Nephron (organoid): Measurements from ENCODE around the gene NEDD1.

Experiments used
- H3K27ac Mint-ChIP-seq, 3 experiments: 2 replicates each; pipeline ENCODE4 v1.8.0; 2020; ENCODE audit warnings: mixed read lengths in 3 of 3, mild to moderate bottlenecking in 2 of 3, moderate library complexity in 1 of 3
- H3K27me3 Mint-ChIP-seq: 2 replicates; pipeline ENCODE4 v1.8.0; 2021; ENCODE audit warnings: low read depth, mild to moderate bottlenecking, moderate library complexity, mixed read lengths
- H3K36me3 Mint-ChIP-seq: 2 replicates; pipeline ENCODE4 v1.8.0; 2020; ENCODE audit warnings: low read depth, mixed read lengths
- H3K4me1 Mint-ChIP-seq: 2 replicates; pipeline ENCODE4 v1.8.0; 2020; ENCODE audit warnings: mixed read lengths
- H3K4me3 Mint-ChIP-seq, 3 experiments: 2 replicates each; pipeline ENCODE4 v1.8.0; 2020; ENCODE audit warnings: mild to moderate bottlenecking in 3 of 3, mixed read lengths in 3 of 3, moderate library complexity in 2 of 3
- H3K9me3 Mint-ChIP-seq: 2 replicates; pipeline ENCODE4 v1.8.0; 2020; ENCODE audit warnings: mixed read lengths
- TF ChIP-seq, protein P1 (sequence below), 3 experiments: fragments of 200-600 bp; sonication (generic); IDR thresholded peaks; one replicate each; pipeline ENCODE4 v1.5.0; 2021; ENCODE audit warnings: antibody characterized with exemption in 3 of 3; ENCODE audit not compliant: unreplicated experiment in 3 of 3

The NEDD1 gene, protein sequence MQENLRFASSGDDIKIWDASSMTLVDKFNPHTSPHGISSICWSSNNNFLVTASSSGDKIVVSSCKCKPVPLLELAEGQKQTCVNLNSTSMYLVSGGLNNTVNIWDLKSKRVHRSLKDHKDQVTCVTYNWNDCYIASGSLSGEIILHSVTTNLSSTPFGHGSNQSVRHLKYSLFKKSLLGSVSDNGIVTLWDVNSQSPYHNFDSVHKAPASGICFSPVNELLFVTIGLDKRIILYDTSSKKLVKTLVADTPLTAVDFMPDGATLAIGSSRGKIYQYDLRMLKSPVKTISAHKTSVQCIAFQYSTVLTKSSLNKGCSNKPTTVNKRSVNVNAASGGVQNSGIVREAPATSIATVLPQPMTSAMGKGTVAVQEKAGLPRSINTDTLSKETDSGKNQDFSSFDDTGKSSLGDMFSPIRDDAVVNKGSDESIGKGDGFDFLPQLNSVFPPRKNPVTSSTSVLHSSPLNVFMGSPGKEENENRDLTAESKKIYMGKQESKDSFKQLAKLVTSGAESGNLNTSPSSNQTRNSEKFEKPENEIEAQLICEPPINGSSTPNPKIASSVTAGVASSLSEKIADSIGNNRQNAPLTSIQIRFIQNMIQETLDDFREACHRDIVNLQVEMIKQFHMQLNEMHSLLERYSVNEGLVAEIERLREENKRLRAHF

GRCh38 chr12:96906849-96907670 lies at the start of gene NEDD1:
TSS of gene NEDD1 (plus strand) at chr12:96907257. CDS start at chr12:96909760, 2,503 bp downstream.
- Mint-ChIP-seq H3K4me3 (peak within 1 kb of the TSS; percentile 95 to 100 (median 98)), H3K27me3 (no peaks in the 10 kb centered on the region), H3K9me3 (no peaks in the 10 kb centered on the region), H3K27ac (peak within 1 kb of the TSS; percentile 95 to 97 (median 97)), H3K4me1 (peaks cover 35% of the 10 kb centered on the region), H3K36me3 (peaks cover 10% of the 10 kb centered on the region)
- TF ChIP-seq, protein P1, sequence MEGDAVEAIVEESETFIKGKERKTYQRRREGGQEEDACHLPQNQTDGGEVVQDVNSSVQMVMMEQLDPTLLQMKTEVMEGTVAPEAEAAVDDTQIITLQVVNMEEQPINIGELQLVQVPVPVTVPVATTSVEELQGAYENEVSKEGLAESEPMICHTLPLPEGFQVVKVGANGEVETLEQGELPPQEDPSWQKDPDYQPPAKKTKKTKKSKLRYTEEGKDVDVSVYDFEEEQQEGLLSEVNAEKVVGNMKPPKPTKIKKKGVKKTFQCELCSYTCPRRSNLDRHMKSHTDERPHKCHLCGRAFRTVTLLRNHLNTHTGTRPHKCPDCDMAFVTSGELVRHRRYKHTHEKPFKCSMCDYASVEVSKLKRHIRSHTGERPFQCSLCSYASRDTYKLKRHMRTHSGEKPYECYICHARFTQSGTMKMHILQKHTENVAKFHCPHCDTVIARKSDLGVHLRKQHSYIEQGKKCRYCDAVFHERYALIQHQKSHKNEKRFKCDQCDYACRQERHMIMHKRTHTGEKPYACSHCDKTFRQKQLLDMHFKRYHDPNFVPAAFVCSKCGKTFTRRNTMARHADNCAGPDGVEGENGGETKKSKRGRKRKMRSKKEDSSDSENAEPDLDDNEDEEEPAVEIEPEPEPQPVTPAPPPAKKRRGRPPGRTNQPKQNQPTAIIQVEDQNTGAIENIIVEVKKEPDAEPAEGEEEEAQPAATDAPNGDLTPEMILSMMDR (IDR thresholded peaks at IDR 0.05; ENCODE audit: unreplicated experiment in 3 of 3) = no peak

- Mint-ChIP-seq H3K36me3 (peaks cover 3% of the 10 kb centered on the region), H3K27ac (no peak overlapping the region), H3K4me1 (no peaks in the 10 kb centered on the region), H3K4me3 (no peak overlapping the region), H3K9me3 (peaks cover 22% of the 10 kb centered on the region), H3K27me3 (no peaks in the 10 kb centered on the region)
- TF ChIP-seq, protein P1 (IDR thresholded peaks at IDR 0.05; ENCODE audit: unreplicated experiment in 3 of 3) = no peak
Observed at GRCh38 chr12:96858162-96858561, 48.9 kb upstream of the NEDD1 start.

GRCh38 chr12:96861656-96862055 lies 45.4 kb upstream of the NEDD1 start:
- H3K9me3 Mint-ChIP-seq = peaks cover 15% of the 10 kb centered on the region
- no peak overlapping the region for H3K4me3 Mint-ChIP-seq
- TF ChIP-seq, protein P1 (IDR thresholded peaks at IDR 0.05; ENCODE audit: unreplicated experiment in 3 of 3) = no peak
- no peaks in the 10 kb centered on the region for H3K4me1 Mint-ChIP-seq
- no peak overlapping the region for H3K27ac Mint-ChIP-seq
- H3K27me3 Mint-ChIP-seq = no peaks in the 10 kb centered on the region
- H3K36me3 Mint-ChIP-seq = peaks cover 3% of the 10 kb centered on the region

DNA sequence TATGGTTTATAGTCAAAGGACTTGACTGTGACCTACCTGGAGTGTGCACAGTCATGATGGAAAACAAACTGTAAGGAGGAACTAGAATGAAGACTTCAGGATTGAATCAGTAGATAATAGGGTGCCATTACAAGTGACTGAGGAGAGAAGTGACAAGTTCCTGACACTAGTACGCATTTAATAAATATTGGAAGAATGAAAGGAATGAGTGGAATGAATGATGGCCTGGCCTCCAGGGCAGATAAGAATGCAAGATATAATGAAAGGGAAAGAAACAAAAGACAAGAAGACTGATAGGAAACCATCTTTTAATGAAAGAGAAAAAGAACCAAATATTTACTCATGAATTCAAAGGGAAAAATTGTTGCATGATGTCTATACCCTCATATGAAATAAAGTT lies 44.7 kb upstream of the NEDD1 start:
- TF ChIP-seq, protein P1 (IDR thresholded peaks at IDR 0.05; ENCODE audit: unreplicated experiment in 3 of 3) = no peak
- no peak overlapping the region for H3K27ac Mint-ChIP-seq
- H3K4me1 Mint-ChIP-seq = no peaks in the 10 kb centered on the region
- peaks cover 11% of the 10 kb centered on the region for H3K9me3 Mint-ChIP-seq
- H3K4me3 Mint-ChIP-seq = no peak overlapping the region
- H3K36me3 Mint-ChIP-seq = peaks cover 3% of the 10 kb centered on the region
- no peaks in the 10 kb centered on the region for H3K27me3 Mint-ChIP-seq

DNA sequence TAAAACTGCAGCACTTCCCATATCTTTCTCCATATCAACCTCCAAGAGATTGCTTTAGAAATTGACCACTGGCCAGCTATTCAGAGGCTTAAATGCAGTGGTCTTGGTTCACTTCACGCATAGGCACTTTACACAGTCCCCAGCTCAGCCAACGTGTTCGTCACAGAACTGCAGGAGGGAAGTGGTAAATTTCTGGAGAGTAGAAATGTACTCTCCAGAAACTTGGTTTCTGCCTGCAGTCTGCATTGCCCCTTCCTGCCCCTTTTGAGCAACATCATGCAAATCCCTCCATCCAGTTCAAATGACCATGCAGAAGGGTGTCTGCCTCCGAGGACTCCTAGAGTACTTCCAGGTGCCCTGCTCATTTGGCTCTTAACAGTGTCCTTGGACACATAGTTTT lies 42.7 kb upstream of the NEDD1 start:
- H3K27me3 Mint-ChIP-seq = no peaks in the 10 kb centered on the region
- H3K4me3 Mint-ChIP-seq = no peak overlapping the region
- peaks cover 3% of the 10 kb centered on the region for H3K9me3 Mint-ChIP-seq
- H3K27ac Mint-ChIP-seq = no peak overlapping the region
- H3K4me1 Mint-ChIP-seq = no peaks in the 10 kb centered on the region
- TF ChIP-seq, protein P1 (IDR thresholded peaks at IDR 0.05; ENCODE audit: unreplicated experiment in 3 of 3) = no peak
- no peaks in the 10 kb centered on the region for H3K36me3 Mint-ChIP-seq
